Measurements from ENCODE around the gene ABRACL. TPM values are rescaled to one million over a fixed set of nuclear protein-coding genes. Genes with fewer than 3 reads are reported as not detected.

Gene ABRACL
- total RNA-seq, 3 donors from 2014 or later (not counting 1 experiment from before 2014, with no cell fraction given) = 36.4 to 39.9 (median 37.5) TPM

- no peak for TF ChIP-seq CTCF (IDR thresholded peaks at IDR 0.05)
- H3K27me3 ChIP-seq (ENCODE audit: control insufficient read depth, insufficient read depth, low read length) = no peaks in the 10 kb centered on the region
- H3K36me3 ChIP-seq (ENCODE audit: control insufficient read depth, insufficient read depth, low read length) = no peaks in the 10 kb centered on the region
- ATAC-seq (no peak), DNase-seq (no peak)
- Mint-ChIP-seq H3K9me3 (no peaks in the 10 kb centered on the region), H3K4me1 (no peaks in the 10 kb centered on the region), H3K36me3 (no peaks in the 10 kb centered on the region), H3K4me3 (no peak overlapping the region), H3K27me3 (ENCODE audit: low read depth in 2 of 2) (peaks cover 5 to 12% of the 10 kb centered on the region in 2 donors), H3K27ac (no peak overlapping the region)
- H3K27ac ChIP-seq (ENCODE audit: low read length) = no peak overlapping the region
- intact Hi-C loops (cut with micrococcal nuclease) = no loop called here
- H3K4me1 ChIP-seq (ENCODE audit: control insufficient read depth, insufficient read depth, low read length) = no peaks in the 10 kb centered on the region
- no peaks in the 10 kb centered on the region for H3K9me3 ChIP-seq (ENCODE audit: control insufficient read depth, insufficient read depth, low read length)
- 86% methylated on average over 9 of the region's 9 CpGs for WGBS (ENCODE audit: insufficient coverage)
- H3K4me3 ChIP-seq (ENCODE audit: low read length) = no peak overlapping the region
Measured at GRCh38 chr6:139008117-139008516, 20.4 kb upstream of the ABRACL start.

DNA sequence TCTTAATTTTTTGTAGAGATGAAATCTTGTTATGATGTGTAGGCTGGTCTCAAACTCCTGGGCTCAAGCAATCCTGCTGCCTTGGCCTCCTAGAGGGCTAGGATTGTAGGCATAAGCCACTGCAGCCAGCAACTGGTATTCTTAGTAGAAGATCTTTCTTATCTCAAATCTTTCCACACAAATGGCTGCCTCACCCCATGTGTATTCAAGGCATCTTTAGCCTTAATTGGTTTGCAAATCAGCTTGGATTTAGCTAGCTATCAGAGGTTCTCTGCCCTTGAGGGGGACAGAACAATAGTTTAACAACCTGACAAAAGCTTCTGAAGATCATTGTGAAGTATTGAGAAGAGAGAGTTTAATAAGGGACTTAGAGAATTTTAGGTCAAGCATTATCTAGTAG lies 17.9 kb upstream of the ABRACL start:
- Mint-ChIP-seq H3K27ac (no peak overlapping the region), H3K36me3 (no peaks in the 10 kb centered on the region), H3K4me1 (no peaks in the 10 kb centered on the region), H3K9me3 (no peaks in the 10 kb centered on the region), H3K27me3 (ENCODE audit: low read depth in 2 of 2) (peaks cover 8 to 13% of the 10 kb centered on the region in 2 donors), H3K4me3 (no peak overlapping the region)
- H3K4me3 ChIP-seq (ENCODE audit: low read length) = no peak overlapping the region
- no peaks in the 10 kb centered on the region for H3K4me1 ChIP-seq (ENCODE audit: control insufficient read depth, insufficient read depth, low read length)
- ATAC-seq (no peak), DNase-seq (no peak)
- H3K36me3 ChIP-seq (ENCODE audit: control insufficient read depth, insufficient read depth, low read length) = no peaks in the 10 kb centered on the region
- H3K27ac ChIP-seq (ENCODE audit: low read length) = no peak overlapping the region
- no peaks in the 10 kb centered on the region for H3K9me3 ChIP-seq (ENCODE audit: control insufficient read depth, insufficient read depth, low read length)
- no peaks in the 10 kb centered on the region for H3K27me3 ChIP-seq (ENCODE audit: control insufficient read depth, insufficient read depth, low read length)
- TF ChIP-seq CTCF (IDR thresholded peaks at IDR 0.05) = no peak
- intact Hi-C loops (cut with micrococcal nuclease) = no loop called here

GRCh38 chr6:139011980-139012379 lies 16.6 kb upstream of the ABRACL start:
- DNase-seq = no peak
- Histone ChIP-seq H3K27ac (ENCODE audit: low read length) (no peak overlapping the region), H3K4me3 (ENCODE audit: low read length) (no peak overlapping the region), H3K4me1 (ENCODE audit: control insufficient read depth, insufficient read depth, low read length) (no peaks in the 10 kb centered on the region), H3K27me3 (ENCODE audit: control insufficient read depth, insufficient read depth, low read length) (no peaks in the 10 kb centered on the region), H3K9me3 (ENCODE audit: control insufficient read depth, insufficient read depth, low read length) (no peaks in the 10 kb centered on the region), H3K36me3 (ENCODE audit: control insufficient read depth, insufficient read depth, low read length) (no peaks in the 10 kb centered on the region)
- intact Hi-C loops (cut with micrococcal nuclease) = no loop called here
- Mint-ChIP-seq H3K9me3 (no peaks in the 10 kb centered on the region), H3K4me3 (no peak overlapping the region), H3K36me3 (no peaks in the 10 kb centered on the region), H3K4me1 (no peaks in the 10 kb centered on the region), H3K27me3 (ENCODE audit: low read depth in 2 of 2) (peaks cover 8 to 13% of the 10 kb centered on the region in 2 donors), H3K27ac (no peak overlapping the region)
- no CpG with 5 or more reads among the region's 3 CpGs for WGBS (ENCODE audit: insufficient coverage)
- no peak for ATAC-seq
- TF ChIP-seq CTCF (IDR thresholded peaks at IDR 0.05) = no peak

DNA sequence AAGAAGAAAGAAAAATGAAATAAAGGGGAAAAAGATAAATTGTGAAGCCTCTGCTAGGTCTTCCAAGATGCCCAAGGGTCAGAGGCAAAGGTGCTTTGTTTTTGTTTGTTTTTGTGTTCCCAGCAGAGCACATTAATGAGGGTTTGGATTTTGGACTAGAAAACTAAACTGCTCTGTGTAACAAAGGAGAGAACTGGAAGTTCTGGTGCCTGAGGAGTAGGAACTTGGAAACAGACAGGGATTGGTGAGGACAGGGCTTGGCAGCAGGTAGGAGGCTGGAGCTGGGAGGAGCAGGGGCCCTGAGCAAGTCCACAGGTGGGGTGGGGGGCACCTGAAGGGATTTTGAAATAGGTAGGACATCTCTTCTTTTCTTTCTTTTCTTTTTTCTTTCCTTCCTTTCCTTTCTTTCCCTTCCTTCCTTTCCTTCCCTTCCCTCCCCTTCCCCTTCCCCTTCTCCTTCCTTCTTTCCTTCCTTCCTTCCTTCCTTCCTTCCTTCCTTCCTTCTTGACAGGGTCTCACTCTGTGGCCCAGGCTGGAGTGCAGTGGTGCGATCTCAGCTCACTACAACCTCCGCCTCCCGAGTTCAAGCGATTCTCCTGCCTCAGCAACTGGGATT lies 15.3 kb upstream of the ABRACL start:
- 98% methylated on average over 4 of the region's 4 CpGs for WGBS (ENCODE audit: insufficient coverage)
- TF ChIP-seq CTCF (IDR thresholded peaks at IDR 0.05) = no peak
- H3K9me3 Mint-ChIP-seq = no peaks in the 10 kb centered on the region
- no peak for DNase-seq
- Histone ChIP-seq H3K36me3 (ENCODE audit: control insufficient read depth, insufficient read depth, low read length) (no peaks in the 10 kb centered on the region), H3K27me3 (ENCODE audit: control insufficient read depth, insufficient read depth, low read length) (no peaks in the 10 kb centered on the region), H3K27ac (ENCODE audit: low read length) (no peak overlapping the region), H3K4me3 (ENCODE audit: low read length) (no peak overlapping the region), H3K9me3 (ENCODE audit: control insufficient read depth, insufficient read depth, low read length) (no peaks in the 10 kb centered on the region), H3K4me1 (ENCODE audit: control insufficient read depth, insufficient read depth, low read length) (no peaks in the 10 kb centered on the region)
- no peaks in the 10 kb centered on the region for H3K36me3 Mint-ChIP-seq
- peaks cover 8 to 10% of the 10 kb centered on the region in 2 donors for H3K27me3 Mint-ChIP-seq (ENCODE audit: low read depth in 2 of 2)
- intact Hi-C loops (cut with micrococcal nuclease) = no loop called here
- H3K27ac Mint-ChIP-seq = no peak overlapping the region
- H3K4me3 Mint-ChIP-seq = no peak overlapping the region
- H3K4me1 Mint-ChIP-seq = no peaks in the 10 kb centered on the region
- ATAC-seq = no peak
